SU-DHL-6 (cell line): ENCODE results near the gene CRISPLD2.

Experiments
- CTCF ChIP-seq: fragments of 200-600 bp; sonication (generic); IDR thresholded peaks from one replicate; pipeline ENCODE4 v1.5.1; 2017; ENCODE audit warnings: antibody characterized with exemption, mild to moderate bottlenecking, low read length, moderate library complexity; ENCODE audit not compliant: insufficient read depth, poor library complexity, severe bottlenecking
- EZH2phosphoT487 ChIP-seq: fragments of 200-600 bp; sonication (generic), shearing (Covaris generic); conservative IDR thresholded peaks from 2 replicates; pipeline ENCODE4 v1.6.1; 2018; ENCODE audit warnings: mild to moderate bottlenecking, antibody characterized with exemption, low read length, moderate library complexity, mixed read lengths

GRCh38 chr16:84817613-84818012 is 2.2 kb upstream of the CRISPLD2 start:
- no peak for TF ChIP-seq CTCF
- no peak for TF ChIP-seq EZH2phosphoT487
